Measurements from ENCODE around the gene P2RX3.

Gene P2RX3

GRCh38 chr11:57354699-57355098, 16.5 kb downstream of the P2RX3 start:
- TF ChIP-seq CTCF (IDR thresholded peaks at IDR 0.05; ENCODE audit: extremely low read depth, missing control alignments) = no peak
- no peak for DNase-seq (ENCODE audit: low spot score)

GRCh38 chr11:57356268-57356667, 18.1 kb downstream of the P2RX3 start:
- TF ChIP-seq CTCF (IDR thresholded peaks at IDR 0.05; ENCODE audit: extremely low read depth, missing control alignments) = no peak
- DNase-seq (ENCODE audit: low spot score) = no peak

- no peak for DNase-seq (ENCODE audit: low spot score)
- TF ChIP-seq CTCF (IDR thresholded peaks at IDR 0.05; ENCODE audit: extremely low read depth, missing control alignments) = no peak
Measured at GRCh38 chr11:57357310-57357709, 19.2 kb downstream of the P2RX3 start.

DNA sequence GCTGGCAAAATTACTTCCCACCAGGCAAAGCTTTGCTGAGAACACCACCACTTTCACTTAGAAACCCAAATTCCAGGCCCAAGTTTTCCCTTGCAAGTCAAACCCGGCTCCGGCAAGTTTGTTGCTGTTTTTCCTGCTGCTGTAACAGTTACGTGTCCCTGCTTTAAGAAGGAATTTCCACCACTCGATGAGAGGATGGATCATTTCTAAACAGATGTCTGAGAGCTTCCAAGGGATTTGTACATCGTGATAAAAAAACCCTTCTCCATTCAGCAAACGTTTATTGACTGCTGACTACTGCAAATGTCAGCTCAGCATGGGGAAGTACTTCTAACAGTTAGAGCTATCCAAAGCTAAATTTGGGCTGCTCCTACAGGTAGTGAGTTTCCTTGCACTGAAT, 19.7 kb downstream of the P2RX3 start:
- no peak for TF ChIP-seq CTCF (IDR thresholded peaks at IDR 0.05; ENCODE audit: extremely low read depth, missing control alignments)
- no peak for DNase-seq (ENCODE audit: low spot score)

GRCh38 chr11:57358543-57358961, 20.4 kb downstream of the P2RX3 start:
- DNase-seq (ENCODE audit: low spot score) = no peak
- no peak for TF ChIP-seq CTCF (IDR thresholded peaks at IDR 0.05; ENCODE audit: extremely low read depth, missing control alignments)

- no peak for DNase-seq (ENCODE audit: low spot score)
- TF ChIP-seq CTCF (IDR thresholded peaks at IDR 0.05; ENCODE audit: extremely low read depth, missing control alignments) = no peak
Measured at GRCh38 chr11:57358991-57359390, 20.8 kb downstream of the P2RX3 start.

DNA sequence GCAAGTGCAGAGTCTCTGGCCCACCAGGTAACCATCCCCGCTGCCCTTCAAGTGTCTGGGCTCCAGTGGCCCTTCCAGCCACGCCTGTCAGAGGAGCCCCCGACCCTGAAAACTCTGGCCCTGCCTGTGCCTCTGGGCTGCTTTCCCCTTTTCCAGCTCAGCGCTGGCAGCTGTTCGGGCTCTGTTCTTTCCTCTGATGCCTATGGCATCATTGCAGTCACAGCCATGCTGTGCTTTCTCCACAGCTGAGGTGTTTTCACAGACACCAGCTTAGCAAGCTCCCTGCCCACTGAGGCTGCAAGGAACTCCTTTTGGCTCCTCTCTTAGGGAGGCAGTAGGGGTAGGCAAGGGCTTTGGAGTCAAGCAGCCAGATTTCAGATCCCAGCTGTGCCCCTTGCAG, 21.2 kb downstream of the P2RX3 start:
- no peak for DNase-seq (ENCODE audit: low spot score)
- TF ChIP-seq CTCF (IDR thresholded peaks at IDR 0.05; ENCODE audit: extremely low read depth, missing control alignments) = no peak

All from GM20000 (cell line).